K562 (cell line): ENCODE results near the gene DCAF10. TPM values are rescaled to one million over a fixed set of nuclear protein-coding genes. Genes with fewer than 3 reads are reported as not detected.
A peak's percentile ranks its signal among the peaks of the same experiment; 100 is the strongest.

Experiments used
- ATAC-seq: fragments of 200-7000 bp; cut with Tn5 transposase; 3 replicates; pipeline ENCODE4 v1.9.1; 2020; ENCODE audit warnings: moderate library complexity
- BruUV-seq: library from RNA; stranded (reverse); fragments of 400-500 nt; replicated peaks from 2 replicates; lab custom pipeline; 2021; lab: Mats Ljungman, UMichigan
- CTCF ChIA-PET: fragments of 300-600 bp; formaldehyde crosslinking; extraction: SDS; loops from one replicate; lab custom pipeline; 2021; ENCODE audit warnings: low intra/inter-chr PET ratio; lab: Yijun Ruan, JAX
- POLR2A ChIA-PET: fragments of 300-600, 350-650 bp; sonication (Branson Sonifier 250); formaldehyde crosslinking; extraction: SDS; loops from one replicate; lab custom pipeline; 2021; ENCODE audit warnings: antibody characterized with exemption, inconsistent platforms; lab: Yijun Ruan, JAX
- DNase-seq, 4 experiments: peaks; one replicate each; pipeline versions ENCODE4 v3.0.0 to v3.0.0-alpha.2; 2011 to 2018; ENCODE audit warnings: low spot score in 3 of 4, mixed read lengths in 3 of 4; ENCODE audit errors: extremely low read depth in 1 of 4
- FAIRE-seq: peaks from 2 replicates; lab custom pipeline; 2011; peaks lifted over from hg19 to GRCh38; lab: Jason Lieb, UNC
- H2AFZ ChIP-seq: 2 replicates; pipeline ENCODE4 v1.6.0; 2011; ENCODE audit warnings: low read depth, low read length, control low read depth, inconsistent platforms
- H3K27ac ChIP-seq: fragments of 200-600 bp; 3 replicates; pipeline ENCODE4 v1.8.0; 2011; ENCODE audit warnings: low read depth, mild to moderate bottlenecking, control low read depth, inconsistent platforms, low read length, moderate library complexity, mixed read lengths; ENCODE audit errors: extremely low read depth
- H3K27me3 ChIP-seq, 2 experiments: fragments of 300-600 bp in 1 of 2; 2 replicates in 1 of 2; 3 replicates in 1 of 2; pipeline versions ENCODE4 v1.6.0 to v1.8.0; 2011; ENCODE audit warnings: inconsistent platforms in 2 of 2, low read length in 2 of 2, mild to moderate bottlenecking in 1 of 2, mixed read lengths in 1 of 2, moderate library complexity in 1 of 2; ENCODE audit not compliant: control insufficient read depth in 2 of 2, insufficient read depth in 2 of 2
- H3K36me3 ChIP-seq: fragments of 300-600 bp; 3 replicates; pipeline ENCODE4 v1.8.0; 2011; ENCODE audit warnings: mild to moderate bottlenecking, low read length, inconsistent platforms; ENCODE audit not compliant: control insufficient read depth, insufficient read depth
- H3K4me1 ChIP-seq, 2 experiments: fragments of 200-600 bp in 1 of 2; replicated peaks in 1 of 2; 2 replicates in 1 of 2; 3 replicates in 1 of 2; pipeline versions ENCODE4 v1.5.1 to v1.8.0; 2011; ENCODE audit warnings: inconsistent platforms in 2 of 2, low read length in 2 of 2, mild to moderate bottlenecking in 1 of 2, mixed read lengths in 1 of 2, moderate library complexity in 1 of 2; ENCODE audit not compliant: control insufficient read depth in 2 of 2, insufficient read depth in 2 of 2
- H3K4me2 ChIP-seq: 2 replicates; pipeline ENCODE4 v1.6.1; 2011; ENCODE audit warnings: low read length, control low read depth, inconsistent platforms, mixed read lengths; ENCODE audit not compliant: insufficient read depth
- H3K4me3 ChIP-seq: fragments of 200-600 bp; sonication (generic), shearing (Covaris generic); 2 replicates; pipeline ENCODE4 v1.5.1; 2016; ENCODE audit warnings: control low read depth, inconsistent platforms
- H3K79me2 ChIP-seq: fragments of 200-600 bp; 3 replicates; pipeline ENCODE4 v1.8.0; 2011; ENCODE audit warnings: low read length, inconsistent platforms; ENCODE audit not compliant: control insufficient read depth, insufficient read depth
- H3K9ac ChIP-seq, 2 experiments: 2 replicates each; pipeline versions ENCODE4 v1.6.0 to v1.6.1; 2011; ENCODE audit warnings: low read depth in 2 of 2, low read length in 2 of 2, control low read depth in 1 of 2, inconsistent platforms in 1 of 2, mild to moderate bottlenecking in 1 of 2, mixed read lengths in 1 of 2; ENCODE audit not compliant: insufficient read depth in 1 of 2
- H3K9me1 ChIP-seq: one replicate; pipeline ENCODE4 v1.6.0; 2011; ENCODE audit warnings: inconsistent platforms, mild to moderate bottlenecking, low read length, moderate library complexity; ENCODE audit not compliant: control insufficient read depth, insufficient read depth
- H3K9me3 ChIP-seq: replicated peaks from 2 replicates; pipeline ENCODE4 v1.5.1; 2011; ENCODE audit warnings: low read depth, low read length, inconsistent platforms; ENCODE audit not compliant: control insufficient read depth, insufficient read depth
- H4K20me1 ChIP-seq: replicated peaks from 2 replicates; pipeline ENCODE4 v1.6.1; 2011; ENCODE audit warnings: low read length, inconsistent platforms, mixed read lengths; ENCODE audit not compliant: control insufficient read depth, insufficient read depth
- E4F1 ChIP-seq: fragments of 250-450 bp; sonication (Bioruptor Pico); IDR thresholded peaks from 2 replicates; pipeline ENCODE4 v1.5.0; 2021; ENCODE audit warnings: mild to moderate bottlenecking, borderline replicate concordance
- GATA2 ChIP-seq: sonication (generic); formaldehyde crosslinking; IDR thresholded peaks from 2 replicates; pipeline ENCODE4 v1.4.0; 2020; ENCODE audit warnings: mild to moderate bottlenecking, missing genetic modification reagents
- HMBOX1 ChIP-seq: sonication (generic); IDR thresholded peaks from 2 replicates; pipeline ENCODE4 v1.6.1; 2016
- MEF2A ChIP-seq: IDR thresholded peaks from 2 replicates; pipeline ENCODE4 v1.6.1; 2011; ENCODE audit warnings: low read depth, mild to moderate bottlenecking, low read length, moderate library complexity; ENCODE audit not compliant: control insufficient read depth
- MGA ChIP-seq: fragments of 450-650 bp; IDR thresholded peaks from 2 replicates; pipeline ENCODE4 v1.6.1; 2016; ENCODE audit warnings: mild to moderate bottlenecking, moderate library complexity
- PYGO2 ChIP-seq: fragments of 450-650 bp; IDR thresholded peaks from 2 replicates; pipeline ENCODE4 v1.6.1; 2016; ENCODE audit warnings: mild to moderate bottlenecking, missing genetic modification characterization, moderate library complexity, missing compliant biosample characterization
- ZNF12 ChIP-seq: sonication (generic); formaldehyde crosslinking; IDR thresholded peaks from 2 replicates; pipeline ENCODE4 v1.4.0; 2020; ENCODE audit warnings: mild to moderate bottlenecking, missing genetic modification reagents
- WGBS: fragments of 100-300 bp; shearing (Covaris generic); methylation state at CpG from one replicate; pipeline ENCODE4 v1.1.6; 2016; ENCODE audit warnings: low coverage, mixed read lengths; ENCODE audit not compliant: insufficient coverage; ENCODE audit errors: missing lambda C conversion rate; 5-methylcytosine and 5-hydroxymethylcytosine counted together
- in situ Hi-C: fragments of 300-500 bp; cut with MboI; formaldehyde crosslinking; loops from 4 replicates; pipeline ENCODE4 v1.15.0; 2018; ENCODE audit warnings: inconsistent platforms, mixed read lengths
- intact Hi-C: fragments of 100-400 bp; cut with micrococcal nuclease; formaldehyde crosslinking; loops from 2 replicates; pipeline ENCODE4 v1.14.2; 2022
- polyA plus RNA-seq, 8 experiments: library from polyadenylated mRNA; depleted of rRNA in 4 of 8; stranded (reverse) in 5 of 8; unstranded in 3 of 8; fragments of >200 nt; fragmentation: Nextera tagmentation in 2 of 8; fragmentation: Illumina TruSeq in 1 of 8; extraction: Ambion mirVana in 2 of 8; extraction: Trizol in 1 of 8; gene quantifications; 2 replicates each; pipeline versions ENCODE4 v1.2.1 to v1.2.3, GENCODE V29; 2011 to 2014; ENCODE audit warnings: inconsistent platforms in 1 of 8, missing spikeins in 1 of 8
- total RNA-seq, 7 experiments: library from RNA; depleted of rRNA in 6 of 7; stranded (reverse); fragments of >200 nt in 6 of 7; fragmentation: Illumina TruSeq in 2 of 7; extraction: Trizol in 2 of 7; gene quantifications; 2 replicates each; pipeline versions ENCODE4 v1.2.1 to v1.2.3, GENCODE V29; 2011 to 2021; ENCODE audit warnings: low replicate concordance in 1 of 7

DCAF10 gene
- total and polyA plus RNA-seq, 9 of the 15 experiments (the other 6 are each of a cell fraction or from before 2014, with no cell fraction given), result 6.8 to 40.1 (median 16.9) TPM

- Histone ChIP-seq H3K36me3 (no peaks in the 10 kb centered on the region), H3K9me1 (no peaks in the 10 kb centered on the region), H3K9me3 (no peaks in the 10 kb centered on the region), H3K27ac (no peak overlapping the region), H3K27me3 (no peaks in the 10 kb centered on the region), H2AFZ (no peak overlapping the region), H3K9ac (no peak overlapping the region), H3K4me3 (no peak overlapping the region), H3K4me2 (no peak overlapping the region), H3K4me1 (peaks cover 8 to 11% of the 10 kb centered on the region in 2 experiments; a peak in 4 of 5 replicates), H4K20me1 (no peaks in the 10 kb centered on the region), H3K79me2 (peaks cover 9% of the 10 kb centered on the region)
- ATAC-seq (no peak), DNase-seq (no peak), FAIRE-seq (no peak)
- 95% methylated on average over 2 of the region's 2 CpGs for WGBS
- no TSS peak for BruUV-seq
- ChIA-PET POLR2A (interaction anchor here (1.0 kb wide), 1 partner anchor 11 kb away, joined by 3 read pairs; the partner anchor contains the start of gene DCAF10), CTCF (no interaction called here)
- intact Hi-C loops, result no loop called here
- TF ChIP-seq MGA (peak; percentile 43; the same call in 1 of the 2 replicates), MEF2A (no peak), ZNF12 (no peak), PYGO2 (tag) (no peak), HMBOX1 (peak; percentile 63; the same call in 1 of the 2 replicates), E4F1 (CRISPR knock-in tag) (no peak), GATA2 (CRISPR knock-in tag) (no peak)
- in situ Hi-C loops, result no loop called here
Measured at GRCh38 chr9:37790096-37790495, 10.5 kb upstream of the DCAF10 start.
